ENCODE results near the gene PSORS1C1.
"Not testable (repeated sequence)": the region's sequence is repeated elsewhere in the genome, so short reads cannot be mapped to it uniquely, and the experiment has no call there.

PSORS1C1 gene

GRCh38 chr6:31161216-31162126 lies 46.9 kb downstream of the PSORS1C1 start:
- no peak for DNase-seq

- DNase-seq, result no peak
Measured at GRCh38 chr6:31162463-31163165, 48.0 kb downstream of the PSORS1C1 start.

GRCh38 chr6:31163922-31164321 lies 49.3 kb downstream of the PSORS1C1 start:
- DNase-seq, result no peak

DNA sequence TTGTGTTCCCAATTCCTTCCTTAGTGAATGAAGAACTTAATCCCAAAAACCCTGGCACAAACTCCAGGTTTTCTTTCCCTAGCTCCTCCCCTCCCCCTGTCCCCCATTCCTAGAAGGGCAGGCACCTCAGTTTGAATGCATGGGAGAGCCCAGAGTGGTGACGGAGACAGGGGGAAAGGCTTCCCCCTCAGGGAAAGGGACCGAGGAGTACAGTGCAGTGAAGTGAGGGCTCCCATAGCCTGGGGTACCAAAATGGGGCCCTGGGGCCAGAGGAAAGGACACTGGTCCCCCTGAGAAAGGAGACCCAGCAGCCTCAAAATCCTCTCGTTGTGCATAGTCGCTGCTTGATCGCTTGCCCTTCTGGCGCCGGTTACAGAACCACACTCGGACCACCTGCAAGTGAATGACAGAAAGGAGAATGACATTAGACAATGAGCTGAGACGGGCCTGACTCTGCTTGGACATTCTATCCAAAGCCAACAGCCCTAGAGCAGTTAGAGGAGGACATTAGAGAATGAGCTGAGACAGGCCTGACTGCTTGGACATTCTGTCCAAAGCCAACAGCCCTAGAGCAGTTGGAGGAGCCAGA lies 50.0 kb downstream of the PSORS1C1 start:
- not testable (repeated sequence) for DNase-seq

GRCh38 chr6:31165064-31165832 lies 50.6 kb downstream of the PSORS1C1 start:
- not testable (repeated sequence) for DNase-seq

DNA sequence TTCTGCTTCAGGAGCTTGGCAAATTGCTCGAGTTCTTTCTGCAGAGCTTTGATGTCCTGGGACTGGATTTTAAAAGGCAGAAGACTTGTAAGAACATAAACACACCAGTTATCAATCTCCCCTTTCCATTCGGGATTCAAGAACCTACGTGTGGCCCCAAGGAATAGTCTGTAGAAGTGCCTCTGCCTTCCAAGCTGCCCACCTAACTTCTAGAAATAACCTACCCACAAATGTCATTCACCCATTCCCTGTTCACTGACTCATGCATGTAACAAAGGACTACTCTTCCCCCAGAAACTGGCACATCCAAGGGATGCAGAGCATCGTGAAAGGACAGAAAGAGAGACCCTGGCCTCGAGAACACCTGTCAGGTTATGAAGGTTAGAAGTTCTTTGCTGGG lies 51.4 kb downstream of the PSORS1C1 start:
- DNase-seq, result no peak

GRCh38 chr6:31168606-31169005 lies 54.0 kb downstream of the PSORS1C1 start:
- DNase-seq, result no peak

GRCh38 chr6:31169123-31169857 lies 54.7 kb downstream of the PSORS1C1 start:
- DNase-seq, result no peak

DNA sequence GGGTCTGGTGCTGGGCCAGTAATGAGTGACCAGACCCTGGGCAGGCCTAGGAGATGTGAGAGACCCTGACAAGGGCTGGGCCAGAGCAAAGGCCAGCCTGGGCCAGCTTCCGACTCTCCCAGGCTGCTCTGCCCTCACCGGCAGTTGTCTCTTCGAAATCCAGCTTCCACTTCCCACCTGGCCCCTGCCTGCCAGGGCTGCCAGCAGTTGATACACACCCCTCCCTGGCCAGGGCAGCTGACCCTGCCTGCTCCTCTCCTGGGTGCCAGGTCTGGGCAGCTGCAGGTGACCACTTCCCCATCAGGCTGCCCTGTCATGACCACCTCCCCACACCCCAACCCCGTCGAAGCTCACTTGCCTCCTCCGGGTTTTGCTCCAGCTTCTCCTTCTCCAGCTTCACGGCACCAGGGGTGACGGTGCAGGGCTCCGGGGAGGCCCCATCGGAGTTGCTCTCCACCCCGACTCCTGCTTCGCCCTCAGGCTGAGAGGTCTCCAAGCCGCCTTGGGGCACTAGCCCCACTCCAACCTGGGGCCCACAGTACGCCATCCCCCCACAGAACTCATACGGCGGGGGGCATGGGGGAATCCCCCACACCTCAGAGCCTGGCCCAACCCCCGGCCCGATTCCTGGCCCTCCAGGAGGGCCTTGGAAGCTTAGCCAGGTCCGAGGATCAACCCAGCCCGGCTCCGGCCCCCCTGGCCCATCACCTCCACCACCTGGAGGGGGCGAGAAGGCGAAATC lies 55.4 kb downstream of the PSORS1C1 start:
- not testable (repeated sequence) for DNase-seq

- no peak for DNase-seq
Measured at GRCh38 chr6:31170600-31170881, 55.9 kb downstream of the PSORS1C1 start, which contains the start of gene POU5F1. Gene POU5F1, minus strand, starts transcription at chr6:31170682. Its CDS starts 62 bp downstream, at chr6:31170620.

GRCh38 chr6:31170987-31171671 lies 56.5 kb downstream of the PSORS1C1 start:
- DNase-seq, result no peak

GRCh38 chr6:31171931-31172905 lies 57.6 kb downstream of the PSORS1C1 start:
- no peak for DNase-seq

DNA sequence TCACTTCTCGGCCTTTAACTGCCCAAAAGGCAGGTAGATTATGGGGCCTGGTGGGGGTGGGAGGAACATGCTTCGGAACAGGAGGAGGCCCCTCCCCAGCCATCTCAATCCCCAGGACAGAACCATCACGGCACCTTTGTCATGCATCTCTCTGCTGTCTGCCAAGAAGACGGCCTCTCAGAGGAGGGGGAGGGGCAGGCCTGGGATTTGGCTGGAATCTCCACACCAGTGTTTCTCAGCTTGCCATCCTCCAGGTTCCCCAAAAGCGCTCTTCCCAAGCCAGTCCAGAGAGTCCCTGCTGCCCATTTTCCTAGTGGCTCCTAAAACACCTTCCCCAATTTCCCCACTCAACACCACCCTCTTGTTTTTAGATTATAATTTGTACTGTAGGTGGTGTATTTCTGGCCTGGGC lies 58.4 kb downstream of the PSORS1C1 start:
- no peak for DNase-seq

DNA sequence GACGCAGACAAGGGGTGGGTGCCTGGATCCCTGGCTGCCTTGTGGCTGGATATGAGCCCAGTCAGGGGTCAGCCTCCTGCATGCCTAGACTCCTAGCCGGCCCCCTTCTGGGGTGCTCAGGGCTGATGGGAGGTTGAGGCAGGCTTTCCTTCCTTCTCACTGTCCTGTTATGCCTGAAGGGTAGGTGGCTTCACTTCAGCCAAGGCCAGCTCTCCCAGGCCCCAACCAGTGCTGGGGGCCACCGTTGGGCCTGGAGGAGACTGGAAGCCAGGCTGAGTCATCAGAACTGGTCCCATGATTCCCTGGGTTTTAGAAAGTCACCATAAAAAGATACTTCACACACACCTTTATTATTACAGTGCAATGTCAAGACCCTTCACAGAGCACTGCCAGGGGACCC lies 58.8 kb downstream of the PSORS1C1 start:
- no peak for DNase-seq

DNA sequence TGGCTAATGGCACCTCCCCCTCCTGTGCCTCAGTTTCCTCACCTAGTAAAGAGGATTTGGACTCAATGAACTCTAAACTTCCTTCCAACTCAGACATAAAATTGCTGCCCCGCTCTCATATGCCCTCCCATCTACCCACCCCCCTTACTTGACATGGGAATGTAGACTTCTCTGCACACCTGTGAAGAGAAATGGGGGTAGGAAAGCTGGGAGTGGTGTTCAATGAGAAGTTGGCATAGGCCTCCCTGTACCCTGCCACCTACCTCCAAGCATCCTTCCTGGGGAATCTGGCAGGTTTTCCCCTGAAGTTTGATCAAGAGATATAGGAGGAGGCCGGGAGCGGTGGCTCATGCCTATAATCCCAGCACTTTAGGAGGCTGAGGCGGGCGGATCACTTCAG lies 59.8 kb downstream of the PSORS1C1 start:
- DNase-seq, result no peak

GRCh38 chr6:31175971-31176370 lies 61.4 kb downstream of the PSORS1C1 start:
- DNase-seq, result no peak

DNA sequence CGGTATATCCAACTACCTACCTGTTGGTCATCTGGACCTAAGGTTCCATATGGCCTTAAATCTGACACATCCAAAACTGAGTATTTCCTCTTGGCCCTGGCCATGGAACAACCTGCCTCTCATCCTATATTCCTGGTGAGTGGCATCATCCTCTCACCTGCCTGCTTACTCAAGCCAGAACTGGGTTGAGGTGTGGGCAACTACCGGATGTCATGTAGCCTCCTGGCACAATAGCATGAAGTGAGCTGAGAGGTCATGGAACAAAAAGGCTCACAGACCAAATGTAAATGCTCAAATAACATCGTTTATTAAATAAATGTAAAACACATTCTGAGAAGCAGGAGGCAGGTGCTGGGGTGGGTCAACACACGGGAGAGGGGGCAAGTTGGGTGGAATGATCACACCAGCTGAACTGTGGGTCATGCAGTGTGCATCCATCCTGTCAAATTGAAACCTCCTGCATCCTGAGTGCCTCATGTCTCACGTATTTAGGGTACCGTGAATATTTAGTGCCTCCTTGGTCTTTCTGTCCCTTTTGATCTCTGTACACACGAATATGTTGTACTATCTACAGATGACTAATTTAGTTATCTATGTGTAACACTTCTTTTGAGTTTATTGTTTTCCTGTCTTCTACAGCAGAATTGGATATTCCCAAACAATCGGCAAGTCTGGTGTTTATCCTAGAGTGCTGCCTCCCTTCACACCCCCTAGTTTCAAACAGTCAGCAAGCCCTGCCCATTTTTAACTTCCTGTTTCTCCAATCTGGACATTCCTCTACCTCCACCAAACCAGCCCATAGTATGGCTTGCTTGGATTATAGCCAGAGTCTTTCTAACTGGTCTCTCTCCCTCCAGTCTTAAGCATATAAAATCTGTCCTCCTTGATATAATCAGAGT lies 63.8 kb downstream of the PSORS1C1 start:
- DNase-seq, result no peak

GRCh38 chr6:31179042-31179386 lies 64.4 kb downstream of the PSORS1C1 start:
- no peak for DNase-seq

DNA sequence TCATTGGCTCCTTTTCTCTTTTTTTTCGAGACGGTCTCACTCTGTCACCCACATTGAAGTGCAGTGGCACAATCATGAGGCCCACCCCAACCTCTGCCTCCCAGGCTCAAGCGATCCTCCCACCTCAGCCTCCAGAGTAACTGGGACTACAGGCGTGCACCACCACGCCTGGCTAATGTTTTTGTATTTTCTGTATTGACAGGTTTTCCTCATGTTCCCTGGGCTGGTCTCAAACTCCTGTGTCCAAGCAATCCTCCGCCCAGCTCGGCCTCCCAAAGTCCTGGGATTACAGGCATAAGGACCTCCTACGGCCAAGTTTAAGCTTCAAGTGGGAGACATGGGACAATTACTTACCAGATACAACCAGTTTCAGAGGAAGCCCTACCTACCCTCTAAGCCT lies 65.3 kb downstream of the PSORS1C1 start:
- no peak for DNase-seq

Measured in NCI-H1048 (cell line).